Endothelial cell of umbilical vein (primary cell): ENCODE results near the gene LRRC17.

Experiments used
- FOS ChIP-seq: IDR thresholded peaks from 2 replicates; pipeline ENCODE4 v1.6.1; 2011; ENCODE audit warnings: mild to moderate bottlenecking, low read length, moderate library complexity, borderline replicate concordance; ENCODE audit not compliant: insufficient read depth
- MAX ChIP-seq: IDR thresholded peaks from 2 replicates; pipeline ENCODE4 v1.6.1; 2011; ENCODE audit not compliant: insufficient read depth, insufficient read length
- TF ChIP-seq, protein P1 (sequence below), 2 donors: IDR thresholded peaks; 1 replicate in 1 of 2; 2 replicates in 1 of 2; pipeline ENCODE4 v1.5.1; 2011; ENCODE audit warnings: low read length in 2 of 2, mild to moderate bottlenecking in 2 of 2, moderate library complexity in 2 of 2, control low read depth in 1 of 2, inconsistent platforms in 1 of 2, low read depth in 1 of 2; ENCODE audit not compliant: insufficient read depth in 1 of 2; ENCODE audit errors: extremely low read depth in 1 of 2

DNA sequence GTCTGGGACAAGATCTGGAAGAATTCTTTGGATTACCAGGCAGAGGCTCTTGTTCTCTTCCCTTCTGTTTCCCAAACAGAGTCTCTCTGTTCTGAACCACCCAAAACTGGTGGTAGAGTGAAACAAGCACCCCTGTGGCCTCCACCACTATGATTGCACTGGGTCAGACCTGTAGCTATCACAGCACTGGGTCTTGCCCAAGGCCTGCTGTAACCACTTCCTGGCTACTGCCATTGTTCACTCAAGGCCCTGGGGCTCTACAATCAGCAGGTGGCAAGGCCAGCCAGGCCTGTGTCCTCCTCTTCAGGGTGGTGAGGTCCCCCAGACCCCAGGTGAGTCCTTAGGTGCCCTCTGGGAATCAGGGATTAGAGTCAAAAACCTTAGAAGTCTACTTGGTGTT, 4.1 kb upstream of the LRRC17 start:
- no peak for TF ChIP-seq FOS
- TF ChIP-seq MAX = no peak
- TF ChIP-seq, protein P1, sequence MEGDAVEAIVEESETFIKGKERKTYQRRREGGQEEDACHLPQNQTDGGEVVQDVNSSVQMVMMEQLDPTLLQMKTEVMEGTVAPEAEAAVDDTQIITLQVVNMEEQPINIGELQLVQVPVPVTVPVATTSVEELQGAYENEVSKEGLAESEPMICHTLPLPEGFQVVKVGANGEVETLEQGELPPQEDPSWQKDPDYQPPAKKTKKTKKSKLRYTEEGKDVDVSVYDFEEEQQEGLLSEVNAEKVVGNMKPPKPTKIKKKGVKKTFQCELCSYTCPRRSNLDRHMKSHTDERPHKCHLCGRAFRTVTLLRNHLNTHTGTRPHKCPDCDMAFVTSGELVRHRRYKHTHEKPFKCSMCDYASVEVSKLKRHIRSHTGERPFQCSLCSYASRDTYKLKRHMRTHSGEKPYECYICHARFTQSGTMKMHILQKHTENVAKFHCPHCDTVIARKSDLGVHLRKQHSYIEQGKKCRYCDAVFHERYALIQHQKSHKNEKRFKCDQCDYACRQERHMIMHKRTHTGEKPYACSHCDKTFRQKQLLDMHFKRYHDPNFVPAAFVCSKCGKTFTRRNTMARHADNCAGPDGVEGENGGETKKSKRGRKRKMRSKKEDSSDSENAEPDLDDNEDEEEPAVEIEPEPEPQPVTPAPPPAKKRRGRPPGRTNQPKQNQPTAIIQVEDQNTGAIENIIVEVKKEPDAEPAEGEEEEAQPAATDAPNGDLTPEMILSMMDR (IDR thresholded peaks at IDR 0.05; ENCODE audit: extremely low read depth in 1 of 2, insufficient read depth in 1 of 2, low read depth in 1 of 2, low read length in 2 of 2) = no peak
